Chondrocyte (in vitro differentiated cells): Measurements from ENCODE around the gene PLCB2. TPM values are rescaled to one million over a fixed set of nuclear protein-coding genes. Genes with fewer than 3 reads are reported as not detected.
A peak's percentile ranks its signal among the peaks of the same experiment; 100 is the strongest.

Experiments used
- DNase-seq: peaks from one replicate; pipeline ENCODE4 v3.0.0; 2021; ENCODE audit warnings: mixed read lengths, low spot score
- H3K27ac Mint-ChIP-seq: one replicate; pipeline ENCODE4 v1.8.0; 2021; ENCODE audit warnings: mild to moderate bottlenecking, moderate library complexity, mixed read lengths; ENCODE audit not compliant: unreplicated experiment
- H3K27me3 Mint-ChIP-seq: 2 replicates; pipeline ENCODE4 v1.8.0; 2021; ENCODE audit warnings: low read depth, mixed read lengths
- H3K36me3 Mint-ChIP-seq: 2 replicates; pipeline ENCODE4 v1.8.0; 2021; ENCODE audit warnings: low read depth, mixed read lengths
- H3K4me1 Mint-ChIP-seq: 2 replicates; pipeline ENCODE4 v1.8.0; 2021; ENCODE audit warnings: low read depth, mild to moderate bottlenecking, mixed read lengths
- H3K4me3 Mint-ChIP-seq: one replicate; pipeline ENCODE4 v1.8.0; 2021; ENCODE audit warnings: mild to moderate bottlenecking, moderate library complexity, mixed read lengths; ENCODE audit not compliant: unreplicated experiment
- H3K9me3 Mint-ChIP-seq: 2 replicates; pipeline ENCODE4 v1.8.0; 2021; ENCODE audit warnings: low read depth, mixed read lengths
- total RNA-seq: library from RNA; stranded (reverse); gene quantifications from 3 replicates; pipeline ENCODE4 v1.2.1, GENCODE V29; 2021
- TF ChIP-seq, protein P1 (sequence below): fragments of 200-600 bp; sonication (generic); IDR thresholded peaks from 2 replicates; pipeline ENCODE4 v1.5.0; 2021; ENCODE audit warnings: antibody characterized with exemption, mild to moderate bottlenecking, moderate library complexity

PLCB2 gene
- total RNA-seq, 1 donor from 2014 or later, result 2.8 TPM

- DNase-seq, result no peak
- Mint-ChIP-seq H3K27ac (peak overlapping the region; percentile 91), H3K4me1 (peaks cover 84% of the 10 kb centered on the region), H3K4me3 (peak overlapping the region; percentile 84), H3K27me3 (no peaks in the 10 kb centered on the region), H3K36me3 (peaks cover 10% of the 10 kb centered on the region), H3K9me3 (no peaks in the 10 kb centered on the region)
- TF ChIP-seq, protein P1, sequence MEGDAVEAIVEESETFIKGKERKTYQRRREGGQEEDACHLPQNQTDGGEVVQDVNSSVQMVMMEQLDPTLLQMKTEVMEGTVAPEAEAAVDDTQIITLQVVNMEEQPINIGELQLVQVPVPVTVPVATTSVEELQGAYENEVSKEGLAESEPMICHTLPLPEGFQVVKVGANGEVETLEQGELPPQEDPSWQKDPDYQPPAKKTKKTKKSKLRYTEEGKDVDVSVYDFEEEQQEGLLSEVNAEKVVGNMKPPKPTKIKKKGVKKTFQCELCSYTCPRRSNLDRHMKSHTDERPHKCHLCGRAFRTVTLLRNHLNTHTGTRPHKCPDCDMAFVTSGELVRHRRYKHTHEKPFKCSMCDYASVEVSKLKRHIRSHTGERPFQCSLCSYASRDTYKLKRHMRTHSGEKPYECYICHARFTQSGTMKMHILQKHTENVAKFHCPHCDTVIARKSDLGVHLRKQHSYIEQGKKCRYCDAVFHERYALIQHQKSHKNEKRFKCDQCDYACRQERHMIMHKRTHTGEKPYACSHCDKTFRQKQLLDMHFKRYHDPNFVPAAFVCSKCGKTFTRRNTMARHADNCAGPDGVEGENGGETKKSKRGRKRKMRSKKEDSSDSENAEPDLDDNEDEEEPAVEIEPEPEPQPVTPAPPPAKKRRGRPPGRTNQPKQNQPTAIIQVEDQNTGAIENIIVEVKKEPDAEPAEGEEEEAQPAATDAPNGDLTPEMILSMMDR, result no peak
Observed at GRCh38 chr15:40328751-40329150, 21.0 kb upstream of the PLCB2 start.

DNA sequence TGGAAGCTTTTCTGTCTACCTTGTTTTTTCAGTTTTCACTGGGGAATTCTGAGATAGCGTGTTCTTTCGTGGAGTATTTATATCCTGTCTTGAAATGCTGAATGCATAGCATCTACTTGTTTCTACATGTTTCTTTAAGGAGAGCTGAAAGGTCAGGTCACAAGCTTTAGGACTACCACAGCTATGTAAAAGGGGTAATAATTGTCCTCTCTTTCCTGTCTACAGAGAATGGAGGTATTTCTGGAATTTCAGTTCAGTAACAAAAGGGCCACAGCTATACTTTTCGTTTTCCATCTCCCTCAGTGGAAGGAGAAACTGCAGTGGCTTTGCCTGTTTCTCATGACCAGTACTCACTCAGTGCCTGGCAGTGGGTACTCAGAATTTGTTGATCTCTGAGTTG, 20.4 kb upstream of the PLCB2 start:
- peaks cover 79% of the 10 kb centered on the region for H3K4me1 Mint-ChIP-seq
- H3K4me3 Mint-ChIP-seq, result peak overlapping the region; percentile 84
- H3K27ac Mint-ChIP-seq, result peak overlapping the region; percentile 91
- DNase-seq, result no peak
- TF ChIP-seq, protein P1, result no peak
- H3K9me3 Mint-ChIP-seq, result no peaks in the 10 kb centered on the region
- no peaks in the 10 kb centered on the region for H3K27me3 Mint-ChIP-seq
- H3K36me3 Mint-ChIP-seq, result peaks cover 10% of the 10 kb centered on the region

DNA sequence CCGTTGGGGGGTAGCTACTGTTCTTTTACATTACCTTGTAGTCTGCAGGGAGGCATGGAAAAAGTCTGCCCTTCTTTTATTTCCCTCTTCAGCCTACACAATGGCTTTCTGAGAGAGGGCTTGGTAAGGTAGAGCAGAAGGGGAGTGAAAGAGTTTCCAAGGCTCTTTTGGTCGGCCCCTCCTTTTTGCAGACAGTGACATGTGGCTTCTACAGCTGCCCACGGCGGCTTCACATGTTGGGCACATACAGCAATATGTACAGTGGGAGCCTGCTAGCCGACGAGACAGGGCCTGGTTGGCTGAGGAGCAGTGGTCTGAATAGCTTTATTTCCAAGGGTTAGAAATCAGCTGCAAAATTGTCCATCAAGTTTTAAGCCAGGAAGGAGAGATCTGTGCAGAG, 19.7 kb upstream of the PLCB2 start:
- H3K4me1 Mint-ChIP-seq, result peaks cover 78% of the 10 kb centered on the region
- TF ChIP-seq, protein P1, result no peak
- peak overlapping the region; percentile 84 for H3K4me3 Mint-ChIP-seq
- no peaks in the 10 kb centered on the region for H3K27me3 Mint-ChIP-seq
- H3K36me3 Mint-ChIP-seq, result peaks cover 10% of the 10 kb centered on the region
- H3K9me3 Mint-ChIP-seq, result no peaks in the 10 kb centered on the region
- no peak for DNase-seq
- H3K27ac Mint-ChIP-seq, result peak overlapping the region; percentile 91

- H3K36me3 Mint-ChIP-seq, result peaks cover 9% of the 10 kb centered on the region
- H3K4me3 Mint-ChIP-seq, result peak overlapping the region; percentile 84
- no peaks in the 10 kb centered on the region for H3K9me3 Mint-ChIP-seq
- TF ChIP-seq, protein P1, result no peak
- peak overlapping the region; percentile 87 for H3K27ac Mint-ChIP-seq
- peaks cover 82% of the 10 kb centered on the region for H3K4me1 Mint-ChIP-seq
- no peaks in the 10 kb centered on the region for H3K27me3 Mint-ChIP-seq
- no peak for DNase-seq
Observed at GRCh38 chr15:40325700-40326099, 18.0 kb upstream of the PLCB2 start.

GRCh38 chr15:40325188-40325587, 17.5 kb upstream of the PLCB2 start:
- Mint-ChIP-seq H3K4me3 (peak overlapping the region; percentile 84), H3K4me1 (peaks cover 76% of the 10 kb centered on the region), H3K27me3 (no peaks in the 10 kb centered on the region), H3K27ac (peak overlapping the region; percentile 87), H3K9me3 (no peaks in the 10 kb centered on the region), H3K36me3 (peaks cover 8% of the 10 kb centered on the region)
- TF ChIP-seq, protein P1, result no peak
- DNase-seq, result no peak
